ENCODE data around the gene AQP12B.
"Not testable (repeated sequence)": the region's sequence is repeated elsewhere in the genome, so short reads cannot be mapped to it uniquely, and the experiment has no call there.

DNA sequence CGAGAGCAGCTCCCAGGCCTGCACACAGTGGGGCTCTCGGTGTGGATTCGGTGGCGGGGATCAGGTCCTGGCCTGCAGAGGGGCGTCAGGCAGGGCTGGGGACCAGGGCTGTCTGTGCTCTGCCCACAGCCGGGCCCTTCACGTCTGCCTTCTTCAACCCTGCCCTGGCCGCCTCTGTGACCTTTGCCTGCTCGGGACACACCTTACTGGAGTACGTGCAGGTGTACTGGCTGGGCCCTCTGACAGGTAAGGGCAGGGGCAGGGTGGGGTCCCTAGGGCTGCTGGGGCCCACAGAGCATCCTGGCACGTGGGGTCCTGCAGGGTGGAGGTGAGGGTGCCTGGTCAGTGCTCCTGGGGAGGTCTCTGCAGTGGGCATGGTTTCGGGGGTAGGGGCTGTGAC is 11.6 kb upstream of the AQP12B start:
- TF ChIP-seq CTCF (IDR thresholded peaks at IDR 0.05); ZFX (IDR thresholded peaks at IDR 0.05; ENCODE audit: borderline replicate concordance): not testable (repeated sequence)
